ENCODE results near the gene CNIH2. TPM values are rescaled to one million over a fixed set of nuclear protein-coding genes. Genes with fewer than 3 reads are reported as not detected.

Gene CNIH2
- total and polyA plus RNA-seq, 2 of the 13 experiments (the other 11 are each of a cell fraction or from before 2014, with no cell fraction given): 0.60 to 0.69 TPM

DNA sequence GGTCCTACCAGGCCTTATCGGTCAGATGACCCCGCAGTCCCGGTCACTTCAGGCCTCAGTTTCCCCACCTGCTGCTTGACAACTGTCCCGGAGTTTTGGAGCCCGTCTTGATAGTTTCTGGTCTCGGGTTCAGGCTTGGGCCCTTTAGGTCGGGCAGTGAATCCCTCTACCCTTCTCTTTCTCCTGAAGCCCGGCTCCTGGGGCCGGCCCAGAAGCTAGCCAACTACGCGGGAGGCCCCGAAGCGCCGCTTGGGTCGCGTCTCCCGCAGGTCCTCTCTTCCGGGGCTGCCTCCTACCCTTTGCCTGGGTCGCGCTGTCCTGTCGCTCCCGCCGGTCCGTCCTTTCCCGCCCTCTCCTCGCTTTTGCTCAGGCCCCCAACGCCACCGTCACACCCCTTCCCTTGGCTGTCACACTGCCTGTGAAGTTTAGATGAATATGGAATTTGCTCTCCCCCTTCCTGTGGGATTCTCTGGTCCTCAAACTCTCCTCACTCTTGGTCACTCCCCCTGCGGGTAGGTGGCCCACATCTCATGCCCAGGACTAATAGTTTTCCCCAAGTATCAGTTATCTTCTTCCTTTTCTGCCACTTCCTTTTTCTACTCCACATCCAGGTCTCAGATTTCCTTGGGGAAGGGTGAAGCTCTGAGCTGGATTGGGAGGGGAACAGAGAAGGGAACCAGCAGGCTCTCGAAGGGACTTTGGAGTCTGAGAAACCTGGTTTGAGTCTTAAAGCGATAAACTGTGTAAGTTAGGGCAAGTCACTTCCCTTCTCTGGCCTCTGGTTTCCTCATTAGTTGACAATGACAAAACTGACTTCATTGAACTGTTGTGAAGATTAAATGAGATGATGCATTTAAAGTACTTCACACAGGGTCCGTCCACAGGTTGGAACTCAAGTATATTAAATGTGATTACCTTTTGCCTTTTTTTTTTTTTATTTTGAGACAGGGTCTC is 8.7 kb upstream of the CNIH2 start (continued):
- TF ChIP-seq, protein P1, sequence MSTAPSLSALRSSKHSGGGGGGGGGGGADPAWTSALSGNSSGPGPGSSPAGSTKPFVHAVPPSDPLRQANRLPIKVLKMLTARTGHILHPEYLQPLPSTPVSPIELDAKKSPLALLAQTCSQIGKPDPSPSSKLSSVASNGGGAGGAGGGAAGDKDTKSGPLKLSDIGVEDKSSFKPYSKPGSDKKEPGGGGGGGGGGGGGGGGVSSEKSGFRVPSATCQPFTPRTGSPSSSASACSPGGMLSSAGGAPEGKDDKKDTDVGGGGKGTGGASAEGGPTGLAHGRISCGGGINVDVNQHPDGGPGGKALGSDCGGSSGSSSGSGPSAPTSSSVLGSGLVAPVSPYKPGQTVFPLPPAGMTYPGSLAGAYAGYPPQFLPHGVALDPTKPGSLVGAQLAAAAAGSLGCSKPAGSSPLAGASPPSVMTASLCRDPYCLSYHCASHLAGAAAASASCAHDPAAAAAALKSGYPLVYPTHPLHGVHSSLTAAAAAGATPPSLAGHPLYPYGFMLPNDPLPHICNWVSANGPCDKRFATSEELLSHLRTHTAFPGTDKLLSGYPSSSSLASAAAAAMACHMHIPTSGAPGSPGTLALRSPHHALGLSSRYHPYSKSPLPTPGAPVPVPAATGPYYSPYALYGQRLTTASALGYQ (CRISPR knock-in tag; IDR thresholded peaks at IDR 0.05): no peak
- TF ChIP-seq, protein P2, sequence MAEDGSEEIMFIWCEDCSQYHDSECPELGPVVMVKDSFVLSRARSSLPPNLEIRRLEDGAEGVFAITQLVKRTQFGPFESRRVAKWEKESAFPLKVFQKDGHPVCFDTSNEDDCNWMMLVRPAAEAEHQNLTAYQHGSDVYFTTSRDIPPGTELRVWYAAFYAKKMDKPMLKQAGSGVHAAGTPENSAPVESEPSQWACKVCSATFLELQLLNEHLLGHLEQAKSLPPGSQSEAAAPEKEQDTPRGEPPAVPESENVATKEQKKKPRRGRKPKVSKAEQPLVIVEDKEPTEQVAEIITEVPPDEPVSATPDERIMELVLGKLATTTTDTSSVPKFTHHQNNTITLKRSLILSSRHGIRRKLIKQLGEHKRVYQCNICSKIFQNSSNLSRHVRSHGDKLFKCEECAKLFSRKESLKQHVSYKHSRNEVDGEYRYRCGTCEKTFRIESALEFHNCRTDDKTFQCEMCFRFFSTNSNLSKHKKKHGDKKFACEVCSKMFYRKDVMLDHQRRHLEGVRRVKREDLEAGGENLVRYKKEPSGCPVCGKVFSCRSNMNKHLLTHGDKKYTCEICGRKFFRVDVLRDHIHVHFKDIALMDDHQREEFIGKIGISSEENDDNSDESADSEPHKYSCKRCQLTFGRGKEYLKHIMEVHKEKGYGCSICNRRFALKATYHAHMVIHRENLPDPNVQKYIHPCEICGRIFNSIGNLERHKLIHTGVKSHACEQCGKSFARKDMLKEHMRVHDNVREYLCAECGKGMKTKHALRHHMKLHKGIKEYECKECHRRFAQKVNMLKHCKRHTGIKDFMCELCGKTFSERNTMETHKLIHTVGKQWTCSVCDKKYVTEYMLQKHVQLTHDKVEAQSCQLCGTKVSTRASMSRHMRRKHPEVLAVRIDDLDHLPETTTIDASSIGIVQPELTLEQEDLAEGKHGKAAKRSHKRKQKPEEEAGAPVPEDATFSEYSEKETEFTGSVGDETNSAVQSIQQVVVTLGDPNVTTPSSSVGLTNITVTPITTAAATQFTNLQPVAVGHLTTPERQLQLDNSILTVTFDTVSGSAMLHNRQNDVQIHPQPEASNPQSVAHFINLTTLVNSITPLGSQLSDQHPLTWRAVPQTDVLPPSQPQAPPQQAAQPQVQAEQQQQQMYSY (CRISPR knock-in tag; IDR thresholded peaks at IDR 0.05): peak; percentile 36; the same call in 1 of the 2 replicates
- TF ChIP-seq SALL2 (CRISPR knock-in tag; IDR thresholded peaks at IDR 0.05): 0 out of 2 replicates have a peak, but pooled peaks have one; percentile 65
- TF ChIP-seq, protein P3, sequence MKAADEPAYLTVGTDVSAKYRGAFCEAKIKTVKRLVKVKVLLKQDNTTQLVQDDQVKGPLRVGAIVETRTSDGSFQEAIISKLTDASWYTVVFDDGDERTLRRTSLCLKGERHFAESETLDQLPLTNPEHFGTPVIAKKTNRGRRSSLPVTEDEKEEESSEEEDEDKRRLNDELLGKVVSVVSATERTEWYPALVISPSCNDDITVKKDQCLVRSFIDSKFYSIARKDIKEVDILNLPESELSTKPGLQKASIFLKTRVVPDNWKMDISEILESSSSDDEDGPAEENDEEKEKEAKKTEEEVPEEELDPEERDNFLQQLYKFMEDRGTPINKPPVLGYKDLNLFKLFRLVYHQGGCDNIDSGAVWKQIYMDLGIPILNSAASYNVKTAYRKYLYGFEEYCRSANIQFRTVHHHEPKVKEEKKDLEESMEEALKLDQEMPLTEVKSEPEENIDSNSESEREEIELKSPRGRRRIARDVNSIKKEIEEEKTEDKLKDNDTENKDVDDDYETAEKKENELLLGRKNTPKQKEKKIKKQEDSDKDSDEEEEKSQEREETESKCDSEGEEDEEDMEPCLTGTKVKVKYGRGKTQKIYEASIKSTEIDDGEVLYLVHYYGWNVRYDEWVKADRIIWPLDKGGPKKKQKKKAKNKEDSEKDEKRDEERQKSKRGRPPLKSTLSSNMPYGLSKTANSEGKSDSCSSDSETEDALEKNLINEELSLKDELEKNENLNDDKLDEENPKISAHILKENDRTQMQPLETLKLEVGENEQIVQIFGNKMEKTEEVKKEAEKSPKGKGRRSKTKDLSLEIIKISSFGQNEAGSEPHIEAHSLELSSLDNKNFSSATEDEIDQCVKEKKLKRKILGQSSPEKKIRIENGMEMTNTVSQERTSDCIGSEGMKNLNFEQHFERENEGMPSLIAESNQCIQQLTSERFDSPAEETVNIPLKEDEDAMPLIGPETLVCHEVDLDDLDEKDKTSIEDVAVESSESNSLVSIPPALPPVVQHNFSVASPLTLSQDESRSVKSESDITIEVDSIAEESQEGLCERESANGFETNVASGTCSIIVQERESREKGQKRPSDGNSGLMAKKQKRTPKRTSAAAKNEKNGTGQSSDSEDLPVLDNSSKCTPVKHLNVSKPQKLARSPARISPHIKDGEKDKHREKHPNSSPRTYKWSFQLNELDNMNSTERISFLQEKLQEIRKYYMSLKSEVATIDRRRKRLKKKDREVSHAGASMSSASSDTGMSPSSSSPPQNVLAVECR (CRISPR knock-in tag; IDR thresholded peaks at IDR 0.05; ENCODE audit: borderline replicate concordance): peak; percentile 37; the same call in 1 of the 2 replicates
- TF ChIP-seq NR1H2 (CRISPR knock-in tag; IDR thresholded peaks at IDR 0.05; ENCODE audit: borderline replicate concordance, low read depth): no peak
- TF ChIP-seq ZNF263 (CRISPR knock-in tag; IDR thresholded peaks at IDR 0.05): peak; percentile 22; the same call in 1 of the 2 replicates

Measured in HepG2 (cell line).